ENCODE data around the gene TSTD2.

DNA sequence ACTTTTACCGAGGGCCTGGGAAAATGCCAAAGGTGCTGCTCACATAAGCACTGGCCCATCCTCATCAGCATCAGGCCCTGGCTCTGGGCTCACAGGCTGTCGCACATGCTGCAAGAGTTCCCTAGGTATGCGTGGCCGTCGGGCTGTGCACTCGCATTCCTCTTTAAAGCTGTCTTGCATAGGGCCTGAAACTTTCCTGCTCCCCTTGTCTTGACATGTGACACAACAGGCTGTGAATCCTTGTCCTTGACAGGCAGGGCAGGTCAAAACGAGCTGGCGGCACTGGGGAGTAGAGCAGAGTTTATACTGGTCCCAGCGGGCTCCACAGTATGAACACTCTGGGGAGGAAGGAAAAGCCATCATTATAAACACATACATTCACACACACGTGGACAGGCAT, 30.7 kb downstream of the TSTD2 start:
- TF ChIP-seq, protein P1, sequence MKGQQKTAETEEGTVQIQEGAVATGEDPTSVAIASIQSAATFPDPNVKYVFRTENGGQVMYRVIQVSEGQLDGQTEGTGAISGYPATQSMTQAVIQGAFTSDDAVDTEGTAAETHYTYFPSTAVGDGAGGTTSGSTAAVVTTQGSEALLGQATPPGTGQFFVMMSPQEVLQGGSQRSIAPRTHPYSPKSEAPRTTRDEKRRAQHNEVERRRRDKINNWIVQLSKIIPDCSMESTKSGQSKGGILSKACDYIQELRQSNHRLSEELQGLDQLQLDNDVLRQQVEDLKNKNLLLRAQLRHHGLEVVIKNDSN (CRISPR knock-in tag; IDR thresholded peaks at IDR 0.05), result no peak
- TF ChIP-seq ZNF232 (CRISPR knock-in tag; IDR thresholded peaks at IDR 0.05), result no peak
- TF ChIP-seq, protein P2, sequence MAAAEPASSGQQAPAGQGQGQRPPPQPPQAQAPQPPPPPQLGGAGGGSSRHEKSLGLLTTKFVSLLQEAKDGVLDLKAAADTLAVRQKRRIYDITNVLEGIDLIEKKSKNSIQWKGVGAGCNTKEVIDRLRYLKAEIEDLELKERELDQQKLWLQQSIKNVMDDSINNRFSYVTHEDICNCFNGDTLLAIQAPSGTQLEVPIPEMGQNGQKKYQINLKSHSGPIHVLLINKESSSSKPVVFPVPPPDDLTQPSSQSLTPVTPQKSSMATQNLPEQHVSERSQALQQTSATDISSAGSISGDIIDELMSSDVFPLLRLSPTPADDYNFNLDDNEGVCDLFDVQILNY (CRISPR knock-in tag; IDR thresholded peaks at IDR 0.05), result no peak
